Stimulated activated CD8-positive, alpha-beta memory T cell treated with anti-CD3 and anti-CD28 coated beads, Interleukin-4, amount 100 ng/mL, for 24 hours (primary cell): Measurements from ENCODE around the gene SLC37A1.

Experiments
- DNase-seq: peaks from one replicate; pipeline ENCODE4 v3.0.0-alpha.2; 2020; ENCODE audit warnings: low read depth

Gene SLC37A1

DNA sequence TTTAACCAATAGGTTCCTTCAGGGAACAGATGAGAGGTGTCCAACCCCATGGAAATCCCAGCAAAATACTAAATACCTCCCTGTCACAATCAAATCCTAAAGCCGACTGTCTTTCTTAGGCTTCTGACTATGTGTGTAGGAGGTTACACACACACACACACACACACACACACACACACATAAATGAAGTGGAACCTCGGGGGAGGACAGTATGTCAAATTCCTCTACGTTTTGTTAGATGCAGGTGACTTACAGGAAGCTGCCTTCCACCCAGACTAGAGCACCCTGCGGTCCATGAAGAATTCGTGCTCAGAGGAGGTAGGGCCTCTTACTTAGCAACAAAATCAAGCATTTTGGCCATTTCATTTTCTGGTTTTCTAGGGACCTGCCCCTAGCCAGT, 34.1 kb upstream of the SLC37A1 start:
- no peak for DNase-seq

- DNase-seq: no peak
These were observed 32.9 kb upstream of the SLC37A1 start for GRCh38 chr21:42480736-42481135.

DNA sequence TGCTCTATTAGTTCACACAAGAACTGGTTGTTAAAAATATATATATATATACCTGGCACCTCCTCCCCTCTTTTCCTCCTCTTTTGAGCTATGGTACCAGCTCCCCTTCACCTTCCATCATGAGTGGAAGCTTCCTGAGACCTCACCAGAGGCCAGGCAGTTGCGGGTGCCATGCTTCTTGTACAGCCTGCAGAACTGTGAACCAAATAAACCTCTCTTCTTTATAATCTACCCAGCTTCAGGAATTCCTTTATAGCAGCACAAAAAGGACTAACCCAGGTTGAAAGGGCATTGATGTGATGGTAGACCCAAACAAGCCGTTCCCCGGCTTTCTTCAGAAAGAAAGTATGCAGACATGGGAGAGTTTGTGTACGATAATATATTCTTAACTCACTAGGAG, 32.5 kb upstream of the SLC37A1 start:
- no peak for DNase-seq

- no peak for DNase-seq
These were observed 28.7 kb upstream of the SLC37A1 start for GRCh38 chr21:42484966-42485365.

- DNase-seq: no peak
These were observed 27.6 kb upstream of the SLC37A1 start for GRCh38 chr21:42486072-42486471.

DNA sequence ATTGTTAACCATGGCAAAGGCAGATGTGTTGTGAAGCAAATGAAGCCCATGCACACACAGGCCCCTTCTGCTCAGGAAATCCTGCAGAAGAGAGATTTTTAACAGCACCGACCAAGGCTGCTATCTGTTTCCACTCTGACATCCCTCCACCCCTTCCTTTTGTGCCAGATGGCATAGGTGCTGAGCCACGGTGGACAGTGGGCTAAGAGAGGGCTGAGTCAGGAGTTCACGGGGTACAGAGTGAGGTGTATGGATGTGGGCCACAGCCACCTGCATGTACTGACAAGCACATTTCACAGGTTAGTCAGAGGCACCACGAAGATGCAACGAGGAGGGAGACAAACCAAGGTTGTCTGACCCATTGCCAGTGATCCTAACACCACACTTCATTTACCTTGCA, 27.1 kb upstream of the SLC37A1 start:
- no peak for DNase-seq

DNA sequence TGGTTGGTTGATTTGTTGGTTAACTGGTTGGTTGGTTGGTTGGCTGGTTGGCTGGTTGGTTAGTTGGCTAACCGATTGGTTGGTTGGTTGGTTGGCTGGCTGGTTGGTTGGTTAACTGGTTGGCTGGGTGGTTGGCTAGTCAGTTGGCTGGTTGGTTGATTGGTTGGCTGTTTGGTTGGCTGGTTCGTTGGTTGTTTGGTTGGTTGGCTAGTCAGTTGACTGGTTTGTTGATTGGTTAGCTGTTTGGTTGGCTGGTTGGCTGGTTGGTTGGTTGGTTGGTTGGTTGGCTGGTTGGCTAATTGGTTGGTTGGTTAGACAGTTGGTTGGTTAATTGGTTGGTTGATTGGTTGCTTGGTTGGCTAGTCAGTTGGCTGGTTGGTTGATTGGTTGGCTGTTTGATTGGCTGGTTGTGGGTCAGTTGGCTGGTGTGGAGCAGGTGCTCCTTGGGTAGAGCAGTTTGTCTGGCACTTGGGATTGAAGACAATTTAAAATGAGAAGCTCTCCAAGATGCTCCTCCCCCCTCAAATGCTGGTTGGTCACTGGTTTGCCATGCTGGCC, 24.6 kb upstream of the SLC37A1 start:
- DNase-seq: no peak

GRCh38 chr21:42489991-42490390, 23.7 kb upstream of the SLC37A1 start:
- DNase-seq: no peak

- DNase-seq: no peak
These were observed 22.9 kb upstream of the SLC37A1 start for GRCh38 chr21:42490720-42491119.

DNA sequence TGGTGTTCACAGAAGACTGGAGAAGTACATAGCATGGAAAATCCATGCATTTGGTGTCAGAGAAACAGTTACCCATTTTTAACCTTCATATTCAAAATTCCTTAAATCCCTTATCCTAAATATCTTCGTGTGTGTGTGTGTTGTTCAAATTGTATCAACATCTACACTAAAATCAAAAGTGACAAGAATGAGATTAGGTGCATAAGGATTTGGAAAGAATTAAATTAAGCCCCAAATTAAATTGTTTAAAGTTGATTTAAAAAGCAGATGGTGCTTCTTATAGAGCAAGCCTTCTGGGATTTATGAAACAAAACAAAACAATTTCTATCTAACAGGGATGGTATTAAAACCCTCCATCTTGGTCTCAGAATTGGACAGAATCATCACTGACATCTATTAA, 22.3 kb upstream of the SLC37A1 start:
- DNase-seq: no peak

DNA sequence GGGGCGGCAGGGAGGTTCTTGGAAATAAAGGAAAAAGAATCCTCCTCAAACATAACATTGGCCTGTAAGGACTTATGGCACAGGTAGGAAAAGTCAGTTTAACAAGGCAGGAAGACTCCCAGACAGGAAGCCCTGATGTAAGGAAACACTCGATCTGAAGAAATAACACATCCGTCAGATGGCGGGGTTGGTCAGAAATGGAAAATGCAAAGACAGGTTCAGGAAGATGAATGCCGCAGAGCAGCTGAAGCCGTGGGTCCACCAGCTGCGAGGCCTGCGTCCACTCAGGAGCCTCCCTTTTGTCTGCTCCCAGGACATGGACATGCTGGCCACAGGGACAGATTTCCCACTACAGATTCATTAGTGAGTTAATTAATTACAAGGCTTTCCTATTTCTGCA, 21.5 kb upstream of the SLC37A1 start:
- no peak for DNase-seq

DNA sequence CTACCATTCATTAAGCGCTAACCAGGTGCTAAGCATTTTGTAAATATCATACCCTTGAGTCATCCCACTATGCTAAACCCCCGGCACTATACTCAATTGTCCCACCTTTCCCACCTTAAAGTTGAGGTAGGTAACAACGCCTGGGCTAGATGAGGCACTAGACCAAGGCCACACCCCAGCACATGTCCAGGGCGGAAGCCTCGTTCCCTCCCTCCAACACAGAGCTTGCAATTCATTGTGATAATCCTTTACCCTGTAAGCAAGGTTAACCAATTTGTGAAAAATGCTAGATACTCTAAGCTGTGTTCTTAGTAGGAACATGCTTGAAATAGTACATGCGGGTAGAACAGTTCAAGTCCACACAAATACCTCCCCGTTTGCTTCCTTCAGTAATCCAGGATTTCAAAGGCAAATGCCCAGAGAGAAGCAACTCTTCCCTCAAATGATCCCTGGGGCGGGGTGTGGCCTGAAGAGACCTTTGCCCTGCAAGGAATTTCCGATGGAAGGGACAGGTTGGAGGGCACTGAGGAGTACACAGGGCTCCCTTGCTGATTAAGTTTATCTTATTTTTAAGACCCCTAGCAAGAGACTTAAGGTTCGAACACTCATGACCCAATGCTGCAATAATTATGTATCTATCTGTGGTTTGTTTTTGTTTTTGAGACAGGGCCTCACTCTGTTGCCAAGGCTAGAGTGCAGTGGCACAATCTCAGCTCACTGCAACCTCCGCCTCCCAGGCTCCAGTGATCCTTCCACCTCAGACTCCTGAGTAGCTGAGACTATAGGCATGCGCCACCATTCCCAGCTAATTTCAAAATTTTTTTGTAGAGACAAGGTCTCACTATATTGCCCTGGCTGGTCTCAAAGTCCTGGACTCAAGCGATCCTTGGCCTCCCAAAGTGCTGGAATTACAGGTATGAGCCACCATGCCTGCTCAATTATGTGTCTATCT, 20.3 kb upstream of the SLC37A1 start:
- DNase-seq: no peak

DNA sequence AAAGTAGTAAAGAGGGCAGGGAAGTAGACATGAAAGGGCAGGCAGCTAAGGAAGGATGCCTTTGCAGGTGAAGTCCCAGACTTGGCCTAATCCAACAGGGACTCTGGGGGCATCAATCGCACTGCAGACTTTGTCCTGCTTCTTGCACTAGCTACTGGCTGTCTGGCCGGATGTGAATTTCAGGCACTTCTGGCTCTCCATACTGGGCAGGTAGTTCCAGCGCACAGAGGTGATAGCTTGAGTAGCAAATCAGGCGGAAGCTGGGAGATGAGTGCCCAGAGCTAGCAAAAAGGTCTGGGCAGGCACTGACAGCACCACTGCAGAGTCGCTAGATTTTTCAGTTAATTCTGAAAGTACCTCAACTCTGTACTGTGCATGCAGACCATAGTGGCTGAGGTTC, 18.6 kb upstream of the SLC37A1 start:
- DNase-seq: no peak

DNA sequence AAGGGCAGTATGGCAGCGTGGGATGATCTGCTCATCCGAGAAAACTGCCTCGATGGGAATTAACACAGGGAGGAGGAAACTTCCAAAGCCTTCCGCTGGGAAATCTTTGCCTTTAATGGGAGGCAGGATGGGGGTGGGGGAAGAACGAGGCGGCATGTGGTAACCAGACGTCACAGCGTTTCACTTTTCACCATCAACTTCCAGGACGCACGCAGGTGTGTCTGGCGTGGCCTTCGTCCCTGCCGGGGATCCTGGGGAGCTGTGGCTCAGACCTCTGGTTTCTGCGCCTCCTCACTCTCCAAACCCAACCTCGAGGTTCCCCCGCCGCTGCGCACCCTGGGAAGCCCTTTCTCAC, 17.9 kb upstream of the SLC37A1 start:
- DNase-seq: no peak

- DNase-seq: peak; percentile 99
These were observed 17.4 kb upstream of the SLC37A1 start, which contains the start of gene RSPH1 for GRCh38 chr21:42496120-42496838. RSPH1 (minus strand) TSS chr21:42496224; CDS start chr21:42496186, 38 bp downstream.

DNA sequence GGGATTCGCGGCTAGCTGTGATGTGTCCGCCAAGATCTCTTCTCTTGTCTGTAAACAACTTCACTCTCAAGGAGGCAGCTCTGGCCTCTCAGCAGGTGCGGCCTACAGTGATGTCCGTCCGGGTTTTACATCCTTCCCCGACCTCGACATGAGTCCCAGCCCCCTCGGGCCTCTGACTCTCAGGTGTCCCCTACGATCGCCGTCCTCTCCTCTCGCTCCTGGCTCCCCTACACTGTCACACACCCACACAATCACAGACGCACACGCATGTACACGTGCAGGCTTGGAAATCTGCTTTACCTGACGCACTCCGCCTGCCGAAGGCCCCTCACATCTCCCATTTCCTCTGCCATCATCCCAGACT, 16.8 kb upstream of the SLC37A1 start:
- no peak for DNase-seq

DNA sequence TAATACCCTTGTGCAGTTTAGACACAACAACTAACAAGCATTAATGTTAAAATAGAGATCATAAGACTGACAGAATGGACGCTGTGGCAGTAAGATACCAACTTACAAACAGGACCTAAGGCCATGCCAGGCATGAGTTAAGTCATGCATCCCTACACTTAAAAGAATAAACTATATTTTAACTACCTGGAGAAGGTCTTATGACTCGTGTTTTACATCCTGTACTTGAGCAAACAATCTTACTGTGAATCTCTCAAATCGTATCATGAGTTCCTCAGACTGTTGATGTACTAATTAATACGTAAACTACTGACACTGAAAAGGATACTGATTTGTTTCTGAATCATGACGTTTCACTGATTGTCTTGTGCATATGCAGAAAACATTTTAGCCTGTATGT, 15.6 kb upstream of the SLC37A1 start:
- DNase-seq: no peak

DNA sequence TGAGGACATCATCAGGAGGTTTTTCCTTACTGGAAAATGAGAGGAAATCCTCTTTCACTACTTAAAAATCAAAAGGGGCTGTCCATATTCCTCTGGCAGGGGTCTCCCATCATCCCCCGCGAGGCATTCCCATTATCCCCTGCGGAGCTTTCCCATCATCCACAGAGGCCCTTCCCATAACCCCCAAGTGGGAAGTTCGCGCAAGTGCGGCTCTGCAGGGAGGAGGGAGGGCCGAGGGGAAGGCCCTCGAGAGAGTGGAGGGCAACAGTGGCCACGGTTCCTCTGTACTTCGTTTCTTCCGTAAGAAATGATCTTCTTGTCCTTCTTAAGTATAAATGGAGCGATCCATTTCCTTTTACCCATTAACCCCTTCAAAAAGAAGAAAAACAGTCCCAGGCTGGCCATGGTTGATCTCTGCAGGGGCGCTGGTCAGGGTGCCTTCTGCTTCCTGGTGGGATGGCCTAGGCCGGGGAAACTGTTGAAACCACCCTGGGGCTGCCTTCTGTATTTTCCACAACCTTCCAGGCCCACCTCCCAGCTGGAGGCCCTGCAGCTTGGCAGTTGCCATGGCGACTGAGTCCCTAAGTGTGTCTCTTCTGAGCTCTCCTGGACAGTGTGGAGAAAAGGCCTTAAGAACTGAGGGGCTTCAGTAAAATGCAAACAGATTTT, 14.1 kb upstream of the SLC37A1 start:
- no peak for DNase-seq

DNA sequence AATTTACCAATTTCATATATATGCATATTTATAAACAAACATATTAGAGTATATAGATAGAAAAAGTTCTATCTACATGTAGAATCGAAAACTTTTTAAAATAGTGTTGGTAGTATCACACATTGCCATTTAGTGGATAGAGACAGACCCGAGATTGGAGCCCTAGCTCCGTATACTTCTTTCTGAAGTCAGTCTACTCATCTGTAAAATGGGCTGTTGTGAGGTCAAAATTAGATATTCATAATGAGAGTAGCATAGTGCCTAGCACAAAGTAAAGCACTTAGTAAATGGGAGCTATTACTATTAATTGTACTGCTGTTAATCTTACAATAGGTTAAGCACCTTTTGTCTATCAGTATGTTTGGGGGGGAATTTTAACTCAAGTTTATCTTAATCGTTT, 13.4 kb upstream of the SLC37A1 start:
- no peak for DNase-seq

DNA sequence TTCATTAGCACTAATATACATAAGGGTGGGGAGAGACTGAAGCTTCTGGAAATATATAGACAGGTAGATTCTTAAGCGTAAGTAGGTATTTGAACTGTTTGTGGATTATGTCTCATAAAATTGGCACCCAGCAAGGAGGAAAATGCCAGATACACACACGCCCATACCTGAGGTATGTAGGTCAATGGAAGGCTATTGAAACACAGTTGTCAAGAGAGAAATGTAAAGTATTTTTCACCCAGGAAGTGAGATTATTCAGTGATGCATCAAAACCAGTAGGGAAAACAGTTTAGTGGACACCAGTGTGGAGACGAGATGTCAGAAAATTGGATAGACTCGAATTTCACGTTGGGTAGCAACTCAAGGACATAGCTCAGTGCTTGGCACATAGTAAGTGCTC, 12.9 kb upstream of the SLC37A1 start:
- DNase-seq: no peak

- DNase-seq: no peak
These were observed 9.9 kb upstream of the SLC37A1 start for GRCh38 chr21:42503711-42504110.

DNA sequence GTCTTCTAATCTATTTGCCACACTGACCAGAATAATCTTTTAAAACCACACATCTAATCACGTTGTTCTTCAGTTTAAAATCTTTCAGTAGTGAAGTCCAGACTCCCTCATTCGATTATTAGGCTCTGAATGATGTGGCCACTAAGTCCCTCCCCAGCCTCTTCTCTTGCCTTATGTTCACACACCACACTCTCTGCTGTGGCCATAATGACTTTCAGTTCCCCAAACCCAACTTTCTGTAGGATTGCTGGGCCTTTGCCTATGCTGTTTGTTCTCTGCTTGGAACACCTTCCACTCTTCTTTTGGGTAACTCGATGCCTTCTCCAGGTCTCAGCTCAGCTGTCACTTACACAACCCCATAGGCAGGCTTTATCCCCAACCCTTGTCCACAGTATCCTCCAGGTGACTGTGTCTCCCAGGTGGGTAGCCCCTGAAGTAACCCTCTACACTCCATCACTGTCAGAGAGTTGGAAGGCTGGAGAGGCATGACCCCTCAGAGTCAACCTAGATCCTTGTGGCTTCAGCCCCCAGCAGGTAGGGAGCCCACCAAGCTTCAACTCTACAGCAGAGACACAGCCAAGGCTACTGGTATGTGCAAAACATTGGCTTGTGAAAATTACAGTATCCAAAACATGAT, 8.4 kb upstream of the SLC37A1 start:
- no peak for DNase-seq
